ENCODE measurements around the gene KISS1. TPM values are rescaled to one million over a fixed set of nuclear protein-coding genes. Genes with fewer than 3 reads are reported as not detected.

KISS1 gene
- total RNA-seq, 1 donor from 2014 or later: 2.7 TPM

GRCh38 chr1:204176049-204176448 lies 20.2 kb downstream of the KISS1 start:
- Mint-ChIP-seq H3K9me3 (ENCODE audit: unreplicated experiment) (peaks cover 4% of the 10 kb centered on the region), H3K27ac (ENCODE audit: unreplicated experiment) (no peak overlapping the region), H3K36me3 (ENCODE audit: low read depth, unreplicated experiment) (no peaks in the 10 kb centered on the region), H3K27me3 (ENCODE audit: low read depth, unreplicated experiment) (peaks cover 15% of the 10 kb centered on the region), H3K4me3 (ENCODE audit: unreplicated experiment) (no peak overlapping the region), H3K4me1 (ENCODE audit: low read depth, unreplicated experiment) (no peaks in the 10 kb centered on the region)
- peaks cover 13% of the 10 kb centered on the region for H3K4me1 ChIP-seq (ENCODE audit: insufficient read depth, low read length)
- no peak overlapping the region for H2AFZ ChIP-seq (ENCODE audit: low read depth, low read length)
- FAIRE-seq (no peak), DNase-seq (ENCODE audit: low read depth) (no peak)
- no peaks in the 10 kb centered on the region for H4K20me1 ChIP-seq (ENCODE audit: insufficient read depth, low read length)
- no peaks in the 10 kb centered on the region for H3K27me3 ChIP-seq (ENCODE audit: insufficient read depth, low read length)
- no peak for TF ChIP-seq EZH2 (IDR thresholded peaks at IDR 0.05; ENCODE audit: insufficient read depth, low read length)
- no peak for TF ChIP-seq CTCF (IDR thresholded peaks at IDR 0.05; ENCODE audit: insufficient read depth, low read depth, low read length)
- H3K79me2 ChIP-seq (ENCODE audit: insufficient read depth, low read length): no peaks in the 10 kb centered on the region
- no peaks in the 10 kb centered on the region for H3K9me3 ChIP-seq (ENCODE audit: insufficient read depth, low read depth, low read length)
- H3K4me2 ChIP-seq (ENCODE audit: low read length): no peak overlapping the region
- H3K4me3 ChIP-seq (ENCODE audit: insufficient read depth, low read depth, low read length): no peak overlapping the region
- H3K36me3 ChIP-seq (ENCODE audit: insufficient read depth, low read length): no peaks in the 10 kb centered on the region
- H3K27ac ChIP-seq (ENCODE audit: low read depth, low read length): no peak overlapping the region
- H3K9ac ChIP-seq (ENCODE audit: low read length): no peak overlapping the region

GRCh38 chr1:204174958-204175357 lies 21.3 kb downstream of the KISS1 start:
- Histone ChIP-seq H3K4me1 (ENCODE audit: insufficient read depth, low read length) (peaks cover 13% of the 10 kb centered on the region), H3K27me3 (ENCODE audit: insufficient read depth, low read length) (no peaks in the 10 kb centered on the region), H2AFZ (ENCODE audit: low read depth, low read length) (no peak overlapping the region), H3K9ac (ENCODE audit: low read length) (no peak overlapping the region), H3K4me2 (ENCODE audit: low read length) (no peak overlapping the region), H3K36me3 (ENCODE audit: insufficient read depth, low read length) (no peaks in the 10 kb centered on the region), H3K79me2 (ENCODE audit: insufficient read depth, low read length) (no peaks in the 10 kb centered on the region), H3K27ac (ENCODE audit: low read depth, low read length) (no peak overlapping the region), H3K9me3 (ENCODE audit: insufficient read depth, low read depth, low read length) (peaks cover 5% of the 10 kb centered on the region), H3K4me3 (ENCODE audit: insufficient read depth, low read depth, low read length) (no peak overlapping the region), H4K20me1 (ENCODE audit: insufficient read depth, low read length) (no peaks in the 10 kb centered on the region)
- H3K36me3 Mint-ChIP-seq (ENCODE audit: low read depth, unreplicated experiment): no peaks in the 10 kb centered on the region
- H3K27ac Mint-ChIP-seq (ENCODE audit: unreplicated experiment): no peak overlapping the region
- DNase-seq (ENCODE audit: low read depth) (no peak), FAIRE-seq (no peak)
- H3K27me3 Mint-ChIP-seq (ENCODE audit: low read depth, unreplicated experiment): peaks cover 4% of the 10 kb centered on the region
- TF ChIP-seq CTCF (IDR thresholded peaks at IDR 0.05; ENCODE audit: insufficient read depth, low read depth, low read length): no peak
- TF ChIP-seq EZH2 (IDR thresholded peaks at IDR 0.05; ENCODE audit: insufficient read depth, low read length): no peak
- H3K9me3 Mint-ChIP-seq (ENCODE audit: unreplicated experiment): peaks cover 4% of the 10 kb centered on the region
- H3K4me1 Mint-ChIP-seq (ENCODE audit: low read depth, unreplicated experiment): no peaks in the 10 kb centered on the region
- no peak overlapping the region for H3K4me3 Mint-ChIP-seq (ENCODE audit: unreplicated experiment)

GRCh38 chr1:204172404-204173029 lies 23.8 kb downstream of the KISS1 start:
- H3K4me3 ChIP-seq (ENCODE audit: insufficient read depth, low read depth, low read length): no peak overlapping the region
- H3K36me3 Mint-ChIP-seq (ENCODE audit: low read depth, unreplicated experiment): no peaks in the 10 kb centered on the region
- H3K27me3 ChIP-seq (ENCODE audit: insufficient read depth, low read length): no peaks in the 10 kb centered on the region
- H3K4me3 Mint-ChIP-seq (ENCODE audit: unreplicated experiment): no peak overlapping the region
- DNase-seq (ENCODE audit: low read depth) (no peak), FAIRE-seq (no peak)
- H3K79me2 ChIP-seq (ENCODE audit: insufficient read depth, low read length): no peaks in the 10 kb centered on the region
- no peaks in the 10 kb centered on the region for H3K4me1 Mint-ChIP-seq (ENCODE audit: low read depth, unreplicated experiment)
- H3K9me3 Mint-ChIP-seq (ENCODE audit: unreplicated experiment): peaks cover 6% of the 10 kb centered on the region
- H3K27ac ChIP-seq (ENCODE audit: low read depth, low read length): peak overlapping the region; percentile 17
- H2AFZ ChIP-seq (ENCODE audit: low read depth, low read length): no peak overlapping the region
- H4K20me1 ChIP-seq (ENCODE audit: insufficient read depth, low read length): no peaks in the 10 kb centered on the region
- H3K4me2 ChIP-seq (ENCODE audit: low read length): no peak overlapping the region
- peaks cover 10% of the 10 kb centered on the region for H3K9me3 ChIP-seq (ENCODE audit: insufficient read depth, low read depth, low read length)
- peaks cover 4% of the 10 kb centered on the region for H3K27me3 Mint-ChIP-seq (ENCODE audit: low read depth, unreplicated experiment)
- H3K4me1 ChIP-seq (ENCODE audit: insufficient read depth, low read length): peaks cover 13% of the 10 kb centered on the region
- TF ChIP-seq CTCF (IDR thresholded peaks at IDR 0.05; ENCODE audit: insufficient read depth, low read depth, low read length) (no peak), EZH2 (IDR thresholded peaks at IDR 0.05; ENCODE audit: insufficient read depth, low read length) (no peak)
- H3K9ac ChIP-seq (ENCODE audit: low read length): no peak overlapping the region
- no peak overlapping the region for H3K27ac Mint-ChIP-seq (ENCODE audit: unreplicated experiment)
- no peaks in the 10 kb centered on the region for H3K36me3 ChIP-seq (ENCODE audit: insufficient read depth, low read length)

Measured in astrocyte (in vitro differentiated cells and primary cell).